DOHH2 (cell line): Measurements from ENCODE around the gene HSFX3.
"Not testable (repeated sequence)": the region's sequence is repeated elsewhere in the genome, so short reads cannot be mapped to it uniquely, and the experiment has no call there.

Experiments
- H3F3A ChIP-seq: fragments of 200-600 bp; sonication (generic), shearing (Covaris generic); 2 replicates; pipeline ENCODE4 v1.6.0; 2016; ENCODE audit warnings: antibody characterized with exemption, mild to moderate bottlenecking; ENCODE audit not compliant: control insufficient read depth, insufficient read depth
- H3K27ac ChIP-seq: fragments of 200-600 bp; sonication (generic); 2 replicates; pipeline ENCODE4 v1.5.1; 2014; ENCODE audit warnings: low read depth, mild to moderate bottlenecking, low read length, moderate library complexity
- H3K27me3 ChIP-seq: fragments of 200-600 bp; sonication (generic); 2 replicates; pipeline ENCODE4 v1.6.1; 2014; ENCODE audit warnings: mild to moderate bottlenecking, low read length, mixed read lengths; ENCODE audit not compliant: control insufficient read depth
- H3K36me3 ChIP-seq: fragments of 200-600 bp; sonication (generic); 2 replicates; pipeline ENCODE4 v1.6.1; 2014; ENCODE audit warnings: mild to moderate bottlenecking, low read length, moderate library complexity, mixed read lengths; ENCODE audit not compliant: control insufficient read depth
- H3K4me1 ChIP-seq: fragments of 200-600 bp; sonication (generic); 2 replicates; pipeline ENCODE4 v1.6.1; 2014; ENCODE audit warnings: mild to moderate bottlenecking, low read length, mixed read lengths; ENCODE audit not compliant: control insufficient read depth
- H3K4me2 ChIP-seq: fragments of 200-600 bp; sonication (generic); 2 replicates; pipeline ENCODE4 v1.6.0; 2014; ENCODE audit warnings: mild to moderate bottlenecking, low read length, moderate library complexity
- H3K4me3 ChIP-seq: fragments of 200-600 bp; sonication (generic); 2 replicates; pipeline ENCODE4 v1.5.1; 2014; ENCODE audit warnings: mild to moderate bottlenecking, low read length, mixed read lengths
- H3K79me2 ChIP-seq: fragments of 200-600 bp; sonication (generic); 2 replicates; pipeline ENCODE4 v1.6.1; 2014; ENCODE audit warnings: mild to moderate bottlenecking, low read length, mixed read lengths; ENCODE audit not compliant: control insufficient read depth
- H3K9me2 ChIP-seq: fragments of 200-600 bp; sonication (generic); replicated peaks from 2 replicates; pipeline ENCODE4 v1.6.1; 2014; ENCODE audit warnings: mild to moderate bottlenecking, low read length, mixed read lengths; ENCODE audit not compliant: control insufficient read depth
- H3K9me3 ChIP-seq: fragments of 200-600 bp; sonication (generic); 2 replicates; pipeline ENCODE4 v1.6.1; 2014; ENCODE audit warnings: antibody characterized with exemption, low read length, mixed read lengths; ENCODE audit not compliant: control insufficient read depth, insufficient read depth
- H4K20me1 ChIP-seq: fragments of 200-600 bp; sonication (generic); 2 replicates; pipeline ENCODE4 v1.6.0; 2014; ENCODE audit warnings: low read depth, mild to moderate bottlenecking, antibody characterized with exemption, low read length, moderate library complexity; ENCODE audit not compliant: control insufficient read depth, insufficient read depth

HSFX3 gene

DNA sequence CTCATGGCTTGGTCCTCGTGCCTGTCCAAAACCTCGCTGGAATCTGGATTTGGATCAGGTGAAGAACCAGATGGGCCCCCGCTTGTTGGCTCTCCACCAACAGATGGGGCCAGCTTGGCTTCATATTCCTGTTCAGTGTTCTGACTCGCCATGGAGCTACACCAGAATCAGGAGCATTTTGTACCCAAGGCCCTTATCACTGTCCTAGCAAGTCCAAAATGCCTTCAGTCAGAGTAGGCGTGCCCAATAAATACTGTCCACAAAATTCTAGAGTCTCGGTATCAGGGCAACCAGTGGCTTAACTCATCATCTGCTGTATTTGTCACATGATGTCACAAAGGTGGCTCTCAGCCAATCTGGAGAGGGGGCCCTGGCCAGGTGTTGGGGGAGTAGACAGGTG lies at the start of gene HSFX3:
Gene HSFX3 (minus strand): TSS at position 224 of the 400 bp plus-strand sequence. CDS start 72 bp downstream, at position 152.
- H3K9me3 ChIP-seq, H3F3A ChIP-seq, H3K4me2 ChIP-seq, H3K4me1 ChIP-seq, H3K4me3 ChIP-seq, H3K36me3 ChIP-seq, H3K27ac ChIP-seq, H3K79me2 ChIP-seq, H4K20me1 ChIP-seq, H3K27me3 ChIP-seq, H3K9me2 ChIP-seq: not testable (repeated sequence)

DNA sequence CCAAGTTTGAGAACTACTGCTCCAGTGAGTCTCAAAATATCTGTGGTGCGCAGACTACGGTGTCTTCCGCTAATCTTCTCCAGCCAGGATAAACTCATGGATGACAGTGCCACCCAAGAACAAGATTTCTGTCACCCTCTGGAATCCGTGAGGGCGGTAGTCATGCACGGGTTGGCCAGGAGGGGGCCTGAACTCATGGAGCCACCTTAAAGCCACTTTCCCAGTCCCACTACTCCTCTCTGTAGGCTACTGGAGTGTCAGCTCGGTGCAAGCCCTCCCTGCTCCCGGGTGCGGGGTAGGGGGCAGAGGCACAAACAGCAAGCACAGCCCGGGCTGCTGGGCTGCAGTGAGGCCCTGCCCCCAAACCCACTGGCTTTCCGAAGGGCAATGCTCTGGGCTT lies 48.9 kb upstream of the HSFX3 start:
- H3K9me3 ChIP-seq, H3K4me3 ChIP-seq, H3K27me3 ChIP-seq, H4K20me1 ChIP-seq, H3K27ac ChIP-seq, H3K4me1 ChIP-seq, H3K4me2 ChIP-seq, H3K79me2 ChIP-seq, H3K9me2 ChIP-seq, H3K36me3 ChIP-seq, H3F3A ChIP-seq: not testable (repeated sequence)

GRCh38 chrX:149595943-149596342 lies 46.2 kb upstream of the HSFX3 start:
- not testable (repeated sequence) for H3K4me2 ChIP-seq, H4K20me1 ChIP-seq, H3K4me1 ChIP-seq, H3K27me3 ChIP-seq, H3K27ac ChIP-seq, H3K9me3 ChIP-seq, H3F3A ChIP-seq, H3K36me3 ChIP-seq, H3K9me2 ChIP-seq, H3K79me2 ChIP-seq, H3K4me3 ChIP-seq

DNA sequence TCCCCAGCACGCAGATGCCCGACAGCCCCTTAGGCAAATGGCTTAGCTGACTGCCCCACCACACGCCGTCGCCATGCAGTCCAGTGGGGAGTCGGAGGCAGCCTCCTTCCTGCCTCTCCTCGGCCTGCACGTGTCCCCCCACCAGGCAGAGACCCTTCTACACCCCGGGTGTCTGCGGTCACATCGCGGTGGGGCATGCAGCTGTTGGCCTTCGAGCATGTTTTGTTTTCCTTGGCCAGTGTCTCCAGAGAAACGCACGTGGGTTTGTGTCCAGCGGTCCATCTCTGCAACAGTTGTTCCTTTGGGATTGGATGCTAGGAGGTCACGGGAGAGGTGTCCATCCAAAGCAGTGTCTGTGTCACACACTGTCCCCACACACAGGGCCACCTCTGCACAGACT lies 45.5 kb upstream of the HSFX3 start, which contains the start of gene HSFX2:
Gene HSFX2 (minus strand): TSS at position 101 of the 400 bp plus-strand sequence. CDS start 614 bp downstream, outside the sequence.
- not testable (repeated sequence) for H3K27ac ChIP-seq, H3K36me3 ChIP-seq, H3K9me3 ChIP-seq, H3K4me3 ChIP-seq, H3F3A ChIP-seq, H4K20me1 ChIP-seq, H3K79me2 ChIP-seq, H3K27me3 ChIP-seq, H3K9me2 ChIP-seq, H3K4me2 ChIP-seq, H3K4me1 ChIP-seq

DNA sequence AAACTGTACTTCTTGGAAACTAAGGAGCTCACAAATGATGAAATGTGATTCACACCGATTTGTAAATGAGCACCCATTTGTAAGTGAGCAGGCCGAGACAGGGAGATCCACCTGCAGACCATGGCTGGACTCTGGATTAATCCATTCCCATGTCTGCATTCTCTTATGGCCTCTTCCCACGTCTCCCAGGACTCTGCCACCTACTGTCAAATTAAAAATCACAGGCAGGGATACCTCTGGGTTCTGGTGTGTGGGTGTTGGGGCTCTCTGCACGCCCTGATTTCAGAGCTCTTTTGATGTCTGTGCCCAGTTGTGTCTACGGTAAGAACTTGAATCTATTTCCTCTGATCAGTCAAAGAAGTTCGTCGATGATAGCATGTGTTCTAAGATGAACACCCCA lies 41.3 kb upstream of the HSFX3 start:
- H3K4me1 ChIP-seq, H3K36me3 ChIP-seq, H3K4me2 ChIP-seq, H3K79me2 ChIP-seq, H3K4me3 ChIP-seq, H4K20me1 ChIP-seq, H3K27me3 ChIP-seq, H3K27ac ChIP-seq, H3K9me3 ChIP-seq, H3K9me2 ChIP-seq, H3F3A ChIP-seq: not testable (repeated sequence)

DNA sequence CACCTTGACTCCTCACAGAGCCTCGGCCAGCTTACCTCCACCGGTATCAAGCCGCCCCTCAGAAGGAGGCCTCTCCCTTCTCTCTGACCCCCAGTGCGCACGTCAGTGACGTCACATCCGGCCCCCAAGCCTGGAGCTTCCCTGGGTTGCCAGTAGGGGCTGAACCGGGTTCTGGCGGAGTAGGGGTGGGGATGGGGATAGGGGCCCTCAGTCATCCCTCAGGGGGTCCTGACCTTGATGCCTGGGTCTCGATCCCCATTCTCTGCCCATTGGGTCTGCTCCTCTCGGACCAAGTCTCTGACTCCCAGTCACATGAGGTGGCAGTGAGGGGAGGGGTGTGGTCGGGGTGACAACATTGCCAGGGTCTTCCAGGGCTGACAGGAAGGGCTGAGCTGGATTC lies 37.6 kb upstream of the HSFX3 start, which contains the start of gene MAGEA9B:
Gene MAGEA9B (minus strand): TSS at position 101 of the 400 bp plus-strand sequence. CDS start 4,280 bp downstream, outside the sequence.
- H3K4me1 ChIP-seq, H3K27ac ChIP-seq, H3K36me3 ChIP-seq, H3K9me3 ChIP-seq, H3K4me2 ChIP-seq, H3K79me2 ChIP-seq, H3K27me3 ChIP-seq, H3K9me2 ChIP-seq, H3F3A ChIP-seq, H4K20me1 ChIP-seq, H3K4me3 ChIP-seq: not testable (repeated sequence)

DNA sequence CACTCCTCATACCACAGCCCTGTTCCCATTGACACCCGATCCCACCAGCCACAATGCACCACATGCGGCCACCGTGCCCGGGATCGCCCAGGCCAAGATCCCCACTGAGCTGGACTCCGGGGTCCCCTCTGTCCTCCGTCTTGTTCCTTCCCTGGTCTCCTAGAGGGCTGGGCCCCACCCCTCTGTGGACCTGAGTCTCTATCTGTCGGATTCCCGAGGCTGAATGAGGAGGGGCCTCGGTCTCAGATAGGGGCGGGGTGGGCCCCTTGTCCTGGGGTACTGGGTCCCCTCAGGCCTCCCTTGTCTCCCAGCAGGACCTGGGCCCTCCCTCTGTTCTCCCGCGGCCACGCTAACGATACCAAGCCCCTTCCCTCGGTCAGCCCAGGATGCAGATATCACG lies 35.9 kb upstream of the HSFX3 start:
- H3K4me1 ChIP-seq, H3K4me3 ChIP-seq, H3K27ac ChIP-seq, H4K20me1 ChIP-seq, H3K36me3 ChIP-seq, H3K27me3 ChIP-seq, H3K9me2 ChIP-seq, H3K9me3 ChIP-seq, H3K4me2 ChIP-seq, H3F3A ChIP-seq, H3K79me2 ChIP-seq: not testable (repeated sequence)

DNA sequence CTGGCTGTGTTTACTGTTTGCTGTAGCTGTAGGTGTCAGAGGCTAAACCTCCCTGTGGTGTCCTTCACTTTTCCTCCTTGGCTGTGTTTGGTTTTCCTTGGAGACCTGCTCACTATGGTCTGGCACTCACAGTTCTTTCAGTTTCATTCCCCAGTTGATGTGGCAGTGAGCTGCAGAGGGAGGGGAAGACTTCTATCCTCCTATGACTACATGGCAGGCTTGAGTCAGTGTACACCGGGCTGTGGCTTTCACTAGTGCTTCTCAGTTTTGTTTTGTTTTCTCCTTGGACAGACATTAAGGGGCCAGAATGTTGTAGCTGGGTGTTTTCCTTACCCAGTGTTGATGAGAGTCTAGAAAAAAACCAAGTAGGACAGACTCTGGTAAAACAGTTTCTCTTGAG lies 23.7 kb upstream of the HSFX3 start:
- not testable (repeated sequence) for H4K20me1 ChIP-seq, H3K27me3 ChIP-seq, H3F3A ChIP-seq, H3K4me1 ChIP-seq, H3K9me3 ChIP-seq, H3K79me2 ChIP-seq, H3K9me2 ChIP-seq, H3K4me2 ChIP-seq, H3K4me3 ChIP-seq, H3K27ac ChIP-seq, H3K36me3 ChIP-seq
